ENCODE results near the gene PLA2G12B.
"Not testable (repeated sequence)": the region's sequence is repeated elsewhere in the genome, so short reads cannot be mapped to it uniquely, and the experiment has no call there.

The PLA2G12B gene

GRCh38 chr10:72932259-72933015, 22.2 kb downstream of the PLA2G12B start:
- DNase-seq = no peak

DNA sequence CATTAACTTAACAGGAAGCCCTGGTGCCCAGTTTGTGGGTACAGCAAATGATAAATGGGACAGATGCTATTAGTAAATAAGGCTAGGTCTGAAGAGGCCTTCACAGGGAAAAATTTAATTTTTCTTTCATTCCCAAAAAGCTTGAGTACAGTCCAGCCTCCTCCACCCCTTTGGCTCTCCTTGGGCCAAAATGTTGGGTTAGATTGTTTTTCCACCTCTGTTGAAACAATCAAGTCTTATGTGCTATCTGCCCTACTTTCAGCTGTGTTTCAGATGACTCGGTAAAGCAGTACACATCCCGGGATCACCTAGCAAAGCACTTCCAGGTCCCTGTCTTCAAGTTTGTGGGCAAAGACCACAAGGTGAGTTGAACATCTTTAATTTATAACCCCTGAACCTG, 24.3 kb downstream of the PLA2G12B start:
- DNase-seq = no peak

DNA sequence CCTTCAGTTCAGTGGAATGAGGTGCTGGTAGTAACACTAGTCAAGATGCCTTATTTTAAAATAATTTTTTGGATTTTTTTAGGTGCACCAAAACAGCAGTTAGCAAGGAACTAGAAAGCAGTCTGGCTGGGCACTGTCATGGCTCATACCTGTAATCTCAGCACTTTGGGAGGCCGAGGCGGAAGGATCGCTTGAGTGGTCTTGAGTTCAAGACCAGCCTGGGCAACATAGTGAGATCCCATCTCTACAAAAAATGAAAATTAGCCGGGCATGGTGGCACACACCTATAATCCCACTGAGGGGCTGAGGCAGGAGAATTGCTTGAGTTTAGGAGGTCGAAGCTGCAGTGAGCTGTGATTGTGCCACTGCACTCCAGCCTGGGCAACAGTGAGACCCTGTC, 25.8 kb downstream of the PLA2G12B start:
- no peak for DNase-seq

DNA sequence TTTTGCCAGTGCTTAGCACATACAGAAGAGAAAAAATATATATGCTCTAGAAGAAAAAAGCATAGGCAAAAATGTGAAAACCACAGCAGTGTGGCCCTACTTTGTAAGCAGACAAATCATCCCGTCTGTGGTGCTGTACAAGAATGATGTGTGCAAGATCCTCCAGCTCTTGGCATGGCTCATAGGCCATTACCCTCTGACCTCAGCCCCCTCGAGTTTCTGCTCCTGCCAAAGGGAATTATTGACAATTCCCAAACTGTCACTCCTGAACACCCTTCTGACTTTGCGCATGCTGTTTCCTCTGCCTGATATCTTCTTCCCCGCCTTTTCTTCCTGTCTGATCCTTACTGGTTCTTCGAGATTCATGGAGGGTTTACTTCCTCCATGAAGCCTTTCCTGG, 27.1 kb downstream of the PLA2G12B start:
- no peak for DNase-seq

DNA sequence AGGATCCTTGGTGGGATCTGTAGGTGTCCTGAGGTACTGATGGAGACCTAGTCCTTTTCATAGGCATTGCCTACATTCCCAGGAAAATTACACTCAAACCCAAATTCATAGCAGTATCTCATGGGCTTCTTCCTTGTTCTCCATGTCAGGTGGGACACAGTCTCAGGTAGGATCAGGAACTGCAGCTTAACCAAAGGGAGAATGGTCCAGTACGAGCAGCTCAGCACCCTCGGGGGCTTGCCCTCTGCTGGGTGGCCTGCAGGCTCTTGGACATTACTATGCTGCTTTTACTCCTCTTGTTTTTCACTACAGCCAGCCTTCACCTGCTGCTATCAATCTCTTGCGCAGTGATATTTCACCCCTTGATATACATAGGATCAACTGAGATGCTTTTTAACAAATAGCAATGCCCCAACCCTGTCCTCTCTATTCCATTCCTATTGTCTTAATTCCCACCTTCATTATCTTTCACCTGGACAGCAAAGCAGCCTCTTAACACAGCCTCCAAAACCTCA, 28.6 kb downstream of the PLA2G12B start:
- no peak for DNase-seq

DNA sequence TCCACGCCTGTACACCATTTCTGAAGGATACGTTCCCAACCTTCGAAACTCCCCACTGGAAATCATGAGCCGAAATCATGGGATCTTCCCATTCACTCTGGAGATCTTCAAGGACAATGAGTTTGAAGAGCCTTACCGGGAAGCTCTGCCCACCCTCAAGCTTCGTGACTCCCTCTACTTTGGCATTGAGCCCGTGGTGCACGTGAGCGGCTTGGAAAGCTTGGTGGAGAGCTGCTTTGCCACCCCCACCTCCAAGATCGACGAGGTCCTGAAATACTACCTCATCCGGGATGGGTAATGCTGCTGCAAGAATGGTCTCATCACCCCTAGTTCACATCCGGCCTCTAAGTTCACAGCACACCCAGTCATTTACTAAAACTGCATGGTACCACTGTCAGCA, 30.3 kb downstream of the PLA2G12B start:
- no peak for DNase-seq

DNA sequence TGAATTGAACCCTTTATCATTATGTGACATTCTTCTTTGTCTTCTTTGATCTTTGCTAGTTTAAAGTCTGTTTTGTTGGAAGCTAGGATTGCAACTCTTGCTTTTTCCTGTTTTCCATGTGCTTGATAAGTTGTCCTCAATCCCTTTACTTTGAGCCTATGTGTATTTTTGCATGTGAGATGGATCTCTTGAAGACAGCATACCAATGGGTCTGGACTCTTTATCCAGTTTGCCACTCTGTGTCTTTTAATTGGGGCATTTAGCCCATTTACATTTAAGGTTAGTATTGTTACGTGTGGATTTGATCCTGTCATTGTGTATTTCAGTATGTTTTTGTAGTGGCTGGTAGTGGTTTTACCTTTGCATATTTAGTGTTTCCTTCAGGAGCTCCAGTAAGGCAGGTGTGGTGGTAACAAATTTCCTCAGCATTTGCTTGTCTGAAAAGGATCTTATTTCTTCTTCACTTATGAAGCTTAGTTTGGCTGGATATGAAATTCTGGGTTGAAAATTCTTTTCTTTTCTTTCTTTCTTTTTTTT, 33.4 kb downstream of the PLA2G12B start:
- DNase-seq = not testable (repeated sequence)

DNA sequence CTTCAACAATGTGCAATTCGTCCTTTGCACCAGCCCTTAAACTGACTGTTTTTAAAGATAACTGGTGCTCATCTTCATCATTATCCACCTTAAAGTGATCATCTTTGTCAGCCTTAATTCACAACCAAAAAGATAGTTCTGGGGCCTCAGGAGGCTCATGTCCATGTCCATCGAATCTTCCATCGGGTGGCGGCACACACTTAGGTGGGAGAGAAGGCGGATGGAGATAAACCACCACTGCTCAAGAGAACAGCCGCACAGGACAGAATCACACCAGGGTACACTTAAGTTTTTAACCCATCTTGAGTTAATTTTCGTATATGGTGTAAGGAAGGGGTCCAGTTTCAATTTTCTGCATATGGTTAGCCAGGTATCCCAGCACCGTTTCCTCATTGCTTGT, 36.3 kb downstream of the PLA2G12B start:
- DNase-seq = no peak

GRCh38 chr10:72917803-72918332, 36.7 kb downstream of the PLA2G12B start:
- not testable (repeated sequence) for DNase-seq

- DNase-seq = not testable (repeated sequence)
These were observed 37.4 kb downstream of the PLA2G12B start for GRCh38 chr10:72917201-72917600.

DNA sequence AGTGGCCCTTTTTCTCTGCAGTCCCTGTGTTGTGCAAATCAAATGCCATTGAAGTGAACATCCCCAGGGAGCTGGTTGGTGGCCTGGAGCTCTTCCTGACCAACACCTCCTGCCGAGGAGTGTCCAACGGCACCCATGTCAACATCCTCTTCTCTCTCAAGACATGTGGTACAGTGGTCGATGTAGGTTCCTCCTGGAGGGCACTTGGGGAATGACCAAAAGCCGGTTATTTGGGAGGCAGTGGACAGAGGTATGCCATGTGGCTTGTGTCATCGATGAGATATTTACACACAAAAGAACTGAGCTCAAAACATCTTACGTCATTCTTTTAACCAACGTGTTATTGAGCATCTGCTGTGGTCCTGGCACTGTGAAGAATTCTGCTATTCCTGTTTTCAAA, 41.3 kb downstream of the PLA2G12B start:
- DNase-seq = no peak

DNA sequence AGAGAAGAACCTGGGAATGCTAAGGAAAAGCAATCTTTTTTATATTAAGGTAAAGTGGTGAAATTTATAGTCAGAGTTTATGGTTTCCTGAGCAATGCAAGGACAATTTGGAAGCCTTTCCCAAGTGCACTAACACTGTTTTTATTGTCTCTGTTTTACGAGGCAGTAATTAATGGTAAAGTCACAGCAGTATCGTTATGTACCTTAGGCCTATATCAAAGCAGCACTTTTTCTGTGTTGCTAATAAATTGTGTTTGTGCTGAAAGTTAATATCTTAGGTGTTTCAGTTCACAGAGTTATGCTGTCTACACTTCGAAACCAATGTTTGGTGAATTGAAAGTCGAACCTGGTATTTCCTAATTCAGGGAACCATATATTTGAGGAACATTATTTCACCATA, 41.9 kb downstream of the PLA2G12B start:
- DNase-seq = no peak

DNA sequence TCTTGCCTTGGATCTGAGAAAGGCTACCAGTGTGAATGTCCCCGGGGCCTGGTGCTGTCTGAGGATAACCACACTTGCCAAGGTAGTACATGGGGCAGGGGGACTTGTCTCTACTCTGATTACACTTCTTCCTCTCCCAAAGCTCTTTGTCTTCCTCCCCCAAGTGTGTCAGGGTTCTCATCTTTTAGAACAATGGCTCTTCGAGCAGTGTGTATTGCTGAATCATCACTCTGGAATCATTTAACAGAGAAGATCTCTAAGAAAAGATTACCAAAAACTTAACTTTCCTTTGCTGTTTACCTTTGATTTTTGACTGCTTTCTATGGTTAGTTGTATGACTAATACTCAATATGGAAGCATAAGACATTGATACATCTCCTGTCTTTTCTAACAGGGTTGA, 42.8 kb downstream of the PLA2G12B start:
- DNase-seq = no peak

GRCh38 chr10:72910705-72911104, 43.9 kb downstream of the PLA2G12B start:
- DNase-seq = no peak

DNA sequence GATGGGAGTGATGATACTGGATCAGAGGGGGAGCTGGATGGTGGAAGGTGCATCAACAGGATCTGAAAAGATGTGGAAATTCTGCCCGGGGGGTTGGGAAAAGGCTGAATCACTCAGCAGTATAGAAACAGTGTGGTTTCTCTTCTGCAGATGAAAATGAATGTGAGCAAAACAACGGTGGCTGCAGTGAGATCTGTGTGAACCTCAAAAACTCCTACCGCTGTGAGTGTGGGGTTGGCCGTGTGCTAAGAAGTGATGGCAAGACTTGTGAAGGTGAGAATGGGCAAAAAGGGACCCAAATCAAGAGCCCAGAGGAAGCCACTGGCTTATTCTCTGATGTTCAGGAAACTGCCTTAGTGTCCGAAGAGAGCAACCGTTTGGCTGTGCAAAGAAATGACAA, 48.2 kb downstream of the PLA2G12B start:
- DNase-seq = no peak

GRCh38 chr10:72904806-72905205, 49.8 kb downstream of the PLA2G12B start:
- no peak for DNase-seq

DNA sequence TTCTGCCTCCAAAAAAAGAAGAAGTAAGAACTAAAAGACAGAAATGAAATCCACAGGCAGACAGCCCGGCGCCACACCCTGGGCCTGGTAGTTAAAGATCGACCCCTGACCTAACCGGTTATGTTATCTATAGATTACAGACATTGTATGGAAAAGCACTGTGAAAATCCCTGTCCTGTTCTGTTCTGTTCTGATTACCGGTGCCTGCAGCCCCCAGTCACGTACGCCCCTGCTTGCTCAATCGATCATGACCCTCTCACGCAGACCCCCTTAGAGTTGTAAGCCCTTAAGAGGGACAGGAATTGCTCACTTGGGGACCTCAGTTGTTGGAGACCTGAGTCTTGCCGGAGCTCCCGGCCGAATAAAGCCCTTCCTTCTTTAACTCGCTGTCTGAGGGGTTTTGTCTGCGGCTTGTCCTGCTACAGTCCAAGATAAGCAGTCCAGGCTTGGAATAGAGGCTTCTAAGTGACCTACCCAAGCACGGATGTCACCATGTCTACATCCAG, 50.6 kb downstream of the PLA2G12B start:
- not testable (repeated sequence) for DNase-seq

GRCh38 chr10:72899545-72899944, 55.1 kb downstream of the PLA2G12B start:
- no peak for DNase-seq

DNA sequence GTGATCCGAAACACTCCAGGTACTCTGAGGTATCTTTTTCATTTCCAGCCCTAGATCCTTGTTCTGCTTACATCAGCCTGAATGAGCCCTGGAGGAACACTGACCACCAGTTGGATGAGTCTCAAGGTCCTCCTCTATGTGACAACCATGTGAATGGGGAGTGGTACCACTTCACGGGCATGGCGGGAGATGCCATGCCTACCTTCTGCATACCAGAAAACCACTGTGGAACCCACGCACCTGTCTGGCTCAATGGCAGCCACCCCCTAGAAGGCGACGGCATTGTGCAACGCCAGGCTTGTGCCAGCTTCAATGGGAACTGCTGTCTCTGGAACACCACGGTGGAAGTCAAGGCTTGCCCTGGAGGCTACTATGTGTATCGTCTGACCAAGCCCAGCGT, 56.0 kb downstream of the PLA2G12B start:
- no peak for DNase-seq

- DNase-seq = no peak
These were observed 59.3 kb downstream of the PLA2G12B start for GRCh38 chr10:72895236-72895850.

- no peak for DNase-seq
These were observed 61.3 kb downstream of the PLA2G12B start, which contains the start of gene OIT3 for GRCh38 chr10:72893136-72893798. OIT3 (plus strand) TSS chr10:72893739; CDS start chr10:72893799, 60 bp downstream.

DNA sequence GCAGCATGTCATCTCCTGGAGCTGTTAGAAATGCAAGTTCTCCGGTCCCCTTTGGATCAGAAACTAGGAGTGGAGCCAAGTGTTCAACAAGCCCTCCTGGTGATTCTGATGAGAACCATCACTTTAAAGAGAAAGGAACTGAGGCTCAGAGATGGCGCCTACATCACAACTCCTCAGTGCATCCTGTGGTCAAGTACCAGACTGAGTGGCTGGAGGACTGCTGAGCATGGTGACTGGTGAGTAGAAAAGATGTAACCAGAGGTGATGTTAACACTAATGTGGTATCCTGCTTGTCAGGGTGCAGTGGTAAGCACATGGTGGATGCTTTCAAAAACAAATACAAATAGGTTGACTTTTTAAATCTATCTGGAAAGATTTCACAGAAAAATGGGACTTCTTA, 64.5 kb downstream of the PLA2G12B start:
- no peak for DNase-seq

DNA sequence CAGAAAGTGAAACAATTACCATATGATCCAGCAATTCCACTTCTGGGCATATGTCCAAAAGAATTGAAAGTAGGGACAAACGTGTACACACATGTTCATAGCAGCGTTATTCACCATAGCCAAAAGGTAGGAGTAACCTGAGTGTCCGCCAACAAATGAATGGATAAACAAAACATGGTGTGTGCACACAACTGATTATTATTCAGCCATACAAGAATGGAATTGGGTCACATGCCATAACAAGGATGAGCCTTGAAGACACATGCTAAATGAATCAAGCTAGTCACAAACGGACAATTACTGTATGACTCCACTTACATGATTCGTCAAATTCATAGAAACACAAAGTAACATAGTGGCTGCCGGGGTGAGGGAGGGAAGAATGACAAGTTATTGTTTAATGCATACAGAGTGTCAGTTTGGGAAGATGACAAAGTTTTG, 65.2 kb downstream of the PLA2G12B start:
- DNase-seq = no peak
